ENCODE results near the gene CAPN5. TPM values are rescaled to one million over a fixed set of nuclear protein-coding genes. Genes with fewer than 3 reads are reported as not detected.

The CAPN5 gene
- total and polyA plus RNA-seq, 2 of the 8 experiments (the other 6 are each of a cell fraction or from before 2014, with no cell fraction given) = 21.5 to 22.4 TPM

- TF ChIP-seq CHD7 (IDR thresholded peaks at IDR 0.05; ENCODE audit: insufficient replicate concordance, low read length) = no peak
- TF ChIP-seq ASH2L (IDR thresholded peaks at IDR 0.05; ENCODE audit: low read length) = peak; percentile 29
- TF ChIP-seq RBBP5 (IDR thresholded peaks at IDR 0.05; ENCODE audit: borderline replicate concordance, low read depth, low read length) = 0 out of 2 replicates have a peak, but pooled peaks have one; percentile 39
- TF ChIP-seq TBP (IDR thresholded peaks at IDR 0.05; ENCODE audit: low read depth, low read length) = no peak
Observed at GRCh38 chr11:77140231-77140851, 73.6 kb downstream of the CAPN5 start (continued).
